AG10803 (cell line): Measurements from ENCODE around the gene YIPF5.

ENCODE experiments used
- DNase-seq: peaks from one replicate; pipeline ENCODE4 v3.0.0; 2010; ENCODE audit warnings: low read depth
- H3K4me3 ChIP-seq: 2 replicates; pipeline ENCODE4 v1.5.1; 2011; ENCODE audit warnings: mild to moderate bottlenecking, low read length, control low read depth
- TF ChIP-seq, protein P1 (sequence below): conservative IDR thresholded peaks from 2 replicates; pipeline ENCODE4 v1.5.1; 2011; ENCODE audit warnings: mild to moderate bottlenecking, low read length, control low read depth, inconsistent platforms

YIPF5 gene

DNA sequence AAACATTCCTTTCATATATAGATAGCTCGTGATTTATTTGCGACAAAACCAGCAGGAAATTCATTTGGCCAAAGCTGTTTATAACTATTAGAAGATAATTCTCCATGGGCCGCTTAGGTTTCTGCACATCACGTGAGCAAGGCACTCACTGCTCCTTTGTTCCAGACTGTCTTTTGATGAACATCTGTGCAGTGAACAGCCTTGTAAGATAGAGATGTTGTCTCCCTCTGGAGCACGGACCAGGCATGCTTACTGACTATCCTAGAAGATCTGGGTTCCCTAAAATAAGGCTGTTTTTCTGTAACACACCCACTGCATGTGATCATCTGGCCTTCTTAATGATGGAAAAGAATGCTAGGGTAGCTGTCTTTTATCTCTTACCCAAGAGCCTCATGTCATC is 30.9 kb downstream of the YIPF5 start:
- TF ChIP-seq, protein P1, sequence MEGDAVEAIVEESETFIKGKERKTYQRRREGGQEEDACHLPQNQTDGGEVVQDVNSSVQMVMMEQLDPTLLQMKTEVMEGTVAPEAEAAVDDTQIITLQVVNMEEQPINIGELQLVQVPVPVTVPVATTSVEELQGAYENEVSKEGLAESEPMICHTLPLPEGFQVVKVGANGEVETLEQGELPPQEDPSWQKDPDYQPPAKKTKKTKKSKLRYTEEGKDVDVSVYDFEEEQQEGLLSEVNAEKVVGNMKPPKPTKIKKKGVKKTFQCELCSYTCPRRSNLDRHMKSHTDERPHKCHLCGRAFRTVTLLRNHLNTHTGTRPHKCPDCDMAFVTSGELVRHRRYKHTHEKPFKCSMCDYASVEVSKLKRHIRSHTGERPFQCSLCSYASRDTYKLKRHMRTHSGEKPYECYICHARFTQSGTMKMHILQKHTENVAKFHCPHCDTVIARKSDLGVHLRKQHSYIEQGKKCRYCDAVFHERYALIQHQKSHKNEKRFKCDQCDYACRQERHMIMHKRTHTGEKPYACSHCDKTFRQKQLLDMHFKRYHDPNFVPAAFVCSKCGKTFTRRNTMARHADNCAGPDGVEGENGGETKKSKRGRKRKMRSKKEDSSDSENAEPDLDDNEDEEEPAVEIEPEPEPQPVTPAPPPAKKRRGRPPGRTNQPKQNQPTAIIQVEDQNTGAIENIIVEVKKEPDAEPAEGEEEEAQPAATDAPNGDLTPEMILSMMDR: peak; percentile 67
- DNase-seq: peak; percentile 87
- no peak overlapping the region for H3K4me3 ChIP-seq

DNA sequence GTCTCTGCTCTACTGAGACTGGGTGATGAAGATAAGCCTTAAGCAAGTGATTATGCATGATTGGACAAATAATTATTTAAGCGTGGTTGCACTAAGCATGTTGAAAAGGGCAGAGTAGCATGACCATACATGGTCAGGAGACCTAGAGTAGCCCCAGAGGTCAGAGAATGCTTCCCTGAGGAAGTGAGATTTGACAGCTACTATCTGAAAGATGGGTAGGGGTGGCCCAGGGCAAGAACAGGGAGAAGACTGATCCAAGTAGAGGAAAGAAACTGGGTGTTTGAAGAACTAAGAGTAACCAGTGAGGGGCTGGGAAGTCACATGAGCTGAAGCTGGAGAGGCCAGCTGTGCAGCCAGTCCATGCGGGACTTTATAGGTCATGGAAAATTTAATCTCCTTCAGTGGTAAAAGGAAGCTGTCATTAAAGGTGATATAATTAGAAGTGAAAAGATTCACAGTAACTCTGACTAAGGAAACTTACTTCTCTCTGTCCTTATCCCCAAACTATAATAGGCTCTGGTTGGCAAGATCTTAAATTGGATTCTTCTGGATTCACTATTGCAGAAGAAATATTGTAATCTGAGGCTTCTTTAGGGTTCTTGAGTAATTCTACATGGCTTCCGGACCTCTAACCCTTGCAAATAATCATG is 35.2 kb downstream of the YIPF5 start:
- TF ChIP-seq, protein P1: no peak
- no peak overlapping the region for H3K4me3 ChIP-seq
- no peak for DNase-seq

DNA sequence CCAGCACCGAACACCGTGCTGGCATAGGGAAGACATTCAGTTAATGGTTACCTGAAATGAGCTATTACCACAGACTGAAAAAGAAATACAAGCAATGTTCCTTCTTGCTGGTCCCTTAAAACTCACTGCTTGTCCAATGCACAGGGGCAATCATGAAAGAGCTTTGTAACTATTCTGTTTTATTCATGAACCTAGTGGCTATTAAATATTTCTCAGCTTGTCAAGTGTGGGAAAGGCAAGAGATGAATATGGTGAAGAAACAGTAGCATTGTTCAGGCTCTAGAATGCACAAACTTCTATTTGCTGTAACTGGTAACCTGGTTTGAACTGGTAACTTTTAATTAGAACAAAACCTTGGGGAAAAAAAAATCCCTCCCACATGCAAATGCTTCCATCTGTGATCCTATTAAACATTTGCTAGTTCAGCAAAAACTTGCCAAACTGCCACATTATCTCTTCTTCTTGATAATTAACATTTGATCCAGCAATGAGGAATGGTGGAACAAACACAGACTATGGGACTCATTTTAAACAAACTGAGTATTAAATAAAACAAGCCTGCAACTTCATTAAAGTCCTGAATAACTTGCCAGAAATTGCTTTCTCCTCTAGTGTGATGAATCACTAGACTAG is 36.1 kb downstream of the YIPF5 start:
- no peak overlapping the region for H3K4me3 ChIP-seq
- DNase-seq: no peak

DNA sequence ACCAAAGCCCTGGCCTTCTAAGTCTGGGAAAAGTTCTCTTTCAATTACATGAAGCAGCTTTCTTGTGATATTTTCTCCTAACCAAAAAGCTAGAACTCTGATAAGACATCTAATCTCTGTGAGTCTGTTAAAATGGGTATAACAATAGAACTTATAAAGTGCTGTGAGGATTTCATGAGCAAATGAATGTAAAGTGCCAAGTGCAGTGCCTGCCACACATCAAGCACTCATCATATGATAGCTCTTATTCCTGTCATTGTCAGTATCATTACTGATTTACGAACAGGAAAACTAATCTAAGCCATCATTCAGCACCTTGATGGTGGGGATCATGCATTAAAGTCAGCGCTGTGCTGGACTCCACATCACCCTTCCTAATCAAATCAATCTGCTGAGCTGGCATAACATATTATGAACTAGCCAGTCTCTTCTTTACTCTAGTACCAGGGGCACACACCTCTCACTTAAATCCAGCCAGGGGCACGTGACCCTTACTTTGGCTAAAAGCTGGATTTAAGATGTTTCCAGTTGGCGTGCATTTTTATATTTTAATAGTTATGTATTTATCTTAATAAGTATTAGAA is 37.3 kb downstream of the YIPF5 start:
- no peak for DNase-seq
- TF ChIP-seq, protein P1: no peak
- H3K4me3 ChIP-seq: no peak overlapping the region

More for the DNA sequence above, 36.1 kb downstream of the YIPF5 start:
- TF ChIP-seq, protein P1: no peak

DNA sequence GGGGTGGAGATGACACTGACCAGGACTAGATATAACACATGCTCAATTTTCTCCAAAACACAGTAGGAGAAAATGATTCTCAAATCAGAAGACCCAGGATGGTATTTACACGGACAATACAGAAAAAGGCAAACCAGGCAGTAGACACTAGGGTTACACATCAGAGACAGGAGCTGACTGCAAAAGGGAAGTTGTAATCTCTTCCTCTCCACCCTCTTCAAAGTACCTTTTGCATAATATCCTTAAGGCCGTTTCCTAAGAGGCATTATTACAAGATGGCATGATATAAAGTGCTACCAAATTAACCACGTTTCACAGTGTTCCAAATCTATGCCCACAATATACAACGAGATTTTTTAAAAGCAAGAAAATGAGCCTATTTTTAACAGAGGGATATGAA is 39.2 kb downstream of the YIPF5 start:
- no peak for DNase-seq
- H3K4me3 ChIP-seq: no peak overlapping the region

DNA sequence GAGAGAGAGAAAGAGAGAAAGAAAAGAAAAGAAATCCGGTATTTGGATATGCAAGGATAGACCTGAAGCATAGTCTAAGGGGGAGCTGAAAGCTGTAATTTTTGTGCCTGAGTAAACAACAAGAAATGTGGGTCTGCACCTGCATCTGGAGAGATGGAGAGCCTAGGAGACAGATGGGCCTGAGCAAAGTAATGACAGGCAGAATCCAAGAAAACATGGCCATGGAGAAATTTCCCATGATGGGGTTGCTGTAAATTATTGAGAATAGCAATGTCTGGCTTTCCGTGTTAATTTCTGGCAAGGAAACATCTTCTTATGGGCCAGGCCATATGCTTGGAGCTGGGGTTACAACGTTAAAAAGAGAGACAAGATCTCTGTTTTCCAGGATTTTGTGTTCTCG is 40.2 kb downstream of the YIPF5 start:
- TF ChIP-seq, protein P1: no peak
- DNase-seq: no peak
- H3K4me3 ChIP-seq: no peak overlapping the region

More for the DNA sequence above, 39.2 kb downstream of the YIPF5 start:
- TF ChIP-seq, protein P1: no peak

DNA sequence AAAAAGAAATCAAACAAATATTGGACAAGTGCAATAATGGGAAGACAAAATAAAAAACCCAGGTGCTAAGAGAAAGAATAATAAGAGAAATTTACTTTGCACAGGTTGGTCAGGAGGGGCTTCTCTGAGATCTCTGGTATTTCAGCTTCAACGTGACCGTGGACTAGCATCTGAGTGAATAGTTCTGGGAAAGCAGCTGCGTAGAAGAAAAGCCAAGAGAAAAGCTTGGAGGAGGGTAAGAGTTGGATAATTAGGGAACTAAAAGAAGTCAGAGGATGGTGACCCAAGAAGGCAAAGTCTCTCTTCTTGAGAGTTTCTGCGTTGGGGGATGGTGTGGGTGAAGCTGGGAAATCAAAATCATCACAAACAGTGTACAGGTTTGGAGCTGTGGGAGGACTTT is 41.6 kb downstream of the YIPF5 start:
- H3K4me3 ChIP-seq: no peak overlapping the region
- TF ChIP-seq, protein P1: no peak
- no peak for DNase-seq
